Activated B cell treated with CpG ODN at 0.5 μM for 24 hours (primary cell): ENCODE results near the gene PRM3. TPM values are rescaled to one million over a fixed set of nuclear protein-coding genes. Genes with fewer than 3 reads are reported as not detected.

Source experiments
- ATAC-seq: fragments of 200-7000 bp; cut with Tn5 transposase; one replicate; pipeline ENCODE4 v1.10.0; 2021; ENCODE audit warnings: low read depth, mild to moderate bottlenecking, moderate library complexity
- CTCF ChIA-PET: fragments of 350-600 bp; sonication (Branson Sonifier 250); formaldehyde crosslinking; loops from one replicate; lab custom pipeline; 2021; ENCODE audit warnings: antibody characterized with exemption; lab: Charles Lee
- POLR2A ChIA-PET: fragments of 350-600 bp; sonication (Branson Sonifier 250); formaldehyde crosslinking; loops from one replicate; lab custom pipeline; 2021; ENCODE audit warnings: antibody characterized with exemption; lab: Charles Lee
- DNase-seq: peaks from one replicate; pipeline ENCODE4 v3.0.0; 2022
- H3K27ac Mint-ChIP-seq: one replicate; pipeline ENCODE4 v1.8.0; 2020; ENCODE audit warnings: mixed read lengths
- H3K27me3 Mint-ChIP-seq: one replicate; pipeline ENCODE4 v1.8.0; 2021; ENCODE audit warnings: mixed read lengths
- H3K36me3 Mint-ChIP-seq: one replicate; pipeline ENCODE4 v1.8.0; 2021; ENCODE audit warnings: low read depth, mixed read lengths
- H3K4me1 Mint-ChIP-seq: one replicate; pipeline ENCODE4 v1.8.0; 2021; ENCODE audit warnings: mixed read lengths
- H3K4me3 Mint-ChIP-seq: one replicate; pipeline ENCODE4 v1.8.0; 2020; ENCODE audit warnings: mild to moderate bottlenecking, mixed read lengths
- H3K9me3 Mint-ChIP-seq: one replicate; pipeline ENCODE4 v1.8.0; 2020; ENCODE audit warnings: mixed read lengths
- CTCF ChIP-seq: fragments of 200-600 bp; IDR thresholded peaks from one replicate; pipeline ENCODE4 v1.8.0; 2022; ENCODE audit warnings: antibody characterized with exemption, mild to moderate bottlenecking
- intact Hi-C: fragments of 100-400 bp; cut with micrococcal nuclease; formaldehyde crosslinking; loops from one replicate; pipeline ENCODE4 v1.15.1; 2024
- total RNA-seq: library from RNA; stranded (reverse); gene quantifications from 2 replicates; pipeline ENCODE4 v1.2.3, GENCODE V29; 2022

The PRM3 gene
- total RNA-seq, 1 donor from 2014 or later, result not detected

DNA sequence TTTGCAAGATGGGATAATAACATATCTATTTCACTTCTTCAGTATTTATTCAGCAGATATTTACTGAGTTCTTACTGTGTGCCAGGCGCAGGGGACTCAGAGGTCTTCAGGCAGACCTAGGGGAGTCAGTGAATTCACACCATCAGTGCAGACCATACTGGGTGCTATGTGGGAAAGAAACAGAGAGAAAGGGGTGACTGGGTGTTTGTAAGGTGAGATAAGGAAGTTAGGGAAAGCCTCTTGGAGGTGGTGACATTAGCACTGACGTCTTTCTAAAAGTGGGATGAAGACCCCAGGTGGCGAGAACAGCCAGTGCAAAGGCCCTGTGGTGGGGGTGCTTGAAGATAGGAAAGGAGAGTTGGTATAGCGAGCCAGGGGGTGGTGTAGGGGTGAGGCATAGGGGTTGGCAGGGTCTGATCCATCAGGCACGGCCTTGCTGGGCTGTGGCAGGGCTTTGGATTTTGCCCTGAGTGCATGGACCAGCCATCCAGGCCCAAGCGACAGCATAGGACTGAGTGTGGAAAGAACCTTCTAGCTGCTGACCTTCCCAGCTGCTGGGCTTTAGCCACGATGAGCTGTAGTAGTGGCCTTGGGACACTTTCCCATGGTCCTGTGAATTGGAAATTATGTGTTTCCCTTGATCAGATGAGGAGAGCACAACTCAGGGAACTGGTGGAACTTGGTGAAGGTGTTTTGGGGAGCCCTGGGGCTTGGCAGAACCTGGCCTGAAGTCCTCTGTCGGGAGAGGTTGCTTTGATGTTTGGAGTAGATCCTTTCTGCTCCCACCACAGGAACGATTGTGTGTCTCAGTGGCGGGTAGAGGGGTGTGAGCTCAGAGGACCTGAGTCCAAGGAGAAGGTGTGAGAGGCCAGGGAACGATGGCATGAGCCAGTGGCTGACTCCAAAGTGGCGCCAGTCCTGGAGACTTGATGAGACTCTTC is 13.5 kb downstream of the PRM3 start:
- Mint-ChIP-seq H3K27me3 (no peaks in the 10 kb centered on the region), H3K36me3 (peaks cover 3% of the 10 kb centered on the region), H3K27ac (peak overlapping the region; percentile 10), H3K9me3 (no peaks in the 10 kb centered on the region), H3K4me1 (peaks cover 43% of the 10 kb centered on the region), H3K4me3 (no peak overlapping the region)
- DNase-seq (no peak), ATAC-seq (no peak)
- POLR2A ChIA-PET, result interaction anchor here (0.5 to 9.8 kb wide), 9 partner anchors 12 to 295 kb away, joined by 3 to 252 read pairs (median 4); no protein-coding TSS in a partner anchor
- no peak for TF ChIP-seq CTCF
- intact Hi-C loops, result loop anchor here (5.0 to 10.0 kb wide), 2 partner anchors 425 to 657 kb away; partner anchors contain the start of gene GSPT1
- CTCF ChIA-PET, result interaction anchor here (1.2 to 7.2 kb wide), 4 partner anchors 9 to 296 kb away, joined by 4 to 98 read pairs (median 51); partner anchors contain the start of gene TNP2

DNA sequence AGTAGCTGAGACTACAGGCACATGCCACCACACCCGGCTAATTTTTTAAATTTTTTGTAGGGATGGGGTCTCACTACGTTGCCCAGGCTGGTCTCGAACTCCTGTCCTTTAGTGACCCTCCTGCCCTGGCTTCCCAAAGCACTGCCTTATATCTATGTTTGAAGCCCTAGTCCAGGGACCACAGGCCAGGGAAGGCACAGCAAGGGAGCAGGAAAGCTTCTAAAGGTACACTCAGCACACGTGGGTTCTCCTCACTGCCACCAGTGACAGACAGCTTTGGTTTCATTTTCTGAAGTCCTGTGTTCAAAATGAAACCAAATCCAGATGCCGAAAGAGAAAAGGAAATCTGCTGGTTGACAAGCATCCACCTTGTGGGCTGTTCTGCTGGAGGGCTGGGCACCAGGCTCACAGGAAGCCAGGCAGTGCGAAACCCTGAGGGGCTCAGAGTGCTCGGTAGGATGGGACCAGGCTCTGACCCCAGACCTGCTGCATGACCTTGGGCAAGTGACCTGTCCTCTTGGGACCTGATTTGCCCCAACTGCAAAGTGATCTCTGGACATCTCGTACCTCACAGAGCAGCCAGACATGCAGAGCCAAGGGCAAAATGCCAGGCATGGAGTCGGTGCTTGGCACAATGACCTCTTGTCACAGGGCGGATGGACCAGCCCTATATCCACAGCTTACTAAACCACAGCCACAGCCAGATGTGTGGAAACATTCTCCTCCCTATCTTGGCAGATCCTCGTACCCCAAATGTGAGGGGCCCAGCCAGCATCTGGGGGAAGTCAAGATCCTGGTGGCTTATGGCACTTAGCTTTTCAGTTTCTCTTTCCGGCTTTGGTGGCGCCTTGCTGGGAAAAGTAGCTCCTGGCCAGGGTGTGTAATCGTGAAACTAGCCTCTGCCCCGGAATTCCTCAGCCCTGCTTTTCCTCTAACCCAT is 14.6 kb downstream of the PRM3 start:
- Mint-ChIP-seq H3K27ac (peak overlapping the region; percentile 18), H3K27me3 (no peaks in the 10 kb centered on the region), H3K4me1 (peaks cover 38% of the 10 kb centered on the region), H3K4me3 (peak overlapping the region; percentile 19), H3K36me3 (peaks cover 7% of the 10 kb centered on the region), H3K9me3 (no peaks in the 10 kb centered on the region)
- TF ChIP-seq CTCF, result no peak
- POLR2A ChIA-PET, result interaction anchor here (0.5 to 9.8 kb wide), 16 partner anchors 9 to 424 kb away, joined by 3 to 252 read pairs (median 6); no protein-coding TSS in a partner anchor
- no peak for DNase-seq
- ATAC-seq, result no peak
- intact Hi-C loops, result loop anchor here (1.0 to 10.0 kb wide), 3 partner anchors 50 to 658 kb away; partner anchors contain the start of gene GSPT1
- CTCF ChIA-PET, result interaction anchor here (0.8 to 7.2 kb wide), 9 partner anchors 10 to 295 kb away, joined by 3 to 98 read pairs (median 8); partner anchors contain the start of gene TNP2

DNA sequence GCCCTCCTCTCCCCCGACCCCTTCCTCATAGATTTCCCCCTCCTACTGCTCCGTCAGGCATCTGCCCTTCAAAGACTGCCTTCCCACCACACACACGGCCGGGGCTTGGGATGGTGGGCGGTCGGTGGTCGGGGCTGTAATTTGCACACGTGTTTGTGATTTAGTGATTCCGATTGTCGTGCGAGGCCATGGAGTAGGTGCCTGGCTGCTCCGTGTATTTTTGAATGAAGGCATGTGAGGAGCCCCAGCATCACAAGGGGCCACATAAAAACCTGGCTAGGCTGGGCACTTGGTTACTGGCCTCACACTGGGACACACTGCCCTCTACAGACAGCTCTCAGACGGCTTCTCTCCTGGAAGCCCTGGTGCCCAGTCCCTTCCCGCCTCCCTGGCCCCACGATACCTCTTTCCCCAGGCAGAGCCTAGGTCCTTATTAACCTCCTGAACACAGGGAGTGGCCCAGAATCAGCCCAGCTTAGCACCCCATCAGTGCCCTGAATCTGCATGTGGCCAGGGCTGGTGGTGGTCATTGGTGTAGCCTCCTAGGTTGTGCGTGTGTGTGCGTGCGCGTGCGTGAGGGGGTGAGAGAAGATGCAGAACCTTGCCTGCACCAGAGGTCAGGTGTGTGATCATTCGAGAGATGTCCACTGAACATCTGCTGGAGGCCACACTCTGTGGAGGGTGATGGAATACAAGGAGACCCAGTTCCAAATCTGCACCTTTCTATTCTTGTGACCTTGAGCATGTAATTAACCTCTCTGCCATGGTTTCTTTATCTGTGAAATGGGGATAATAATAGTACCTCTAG is 16.1 kb downstream of the PRM3 start:
- intact Hi-C loops, result loop anchor here (1.0 to 10.0 kb wide), 3 partner anchors 148 to 660 kb away; partner anchors contain the start of gene GSPT1
- H3K9me3 Mint-ChIP-seq, result no peaks in the 10 kb centered on the region
- peak overlapping the region; percentile 82 for H3K27ac Mint-ChIP-seq
- ChIA-PET CTCF (interaction anchor here (0.6 to 7.2 kb wide), 14 partner anchors 12 to 293 kb away, joined by 3 to 98 read pairs (median 8); partner anchors contain the start of gene TNP2), POLR2A (interaction anchor here (0.6 to 9.8 kb wide), 21 partner anchors 15 to 315 kb away, joined by 3 to 252 read pairs (median 22); partner anchors contain the start of gene DEXI)
- no peak for TF ChIP-seq CTCF
- H3K4me3 Mint-ChIP-seq, result peak overlapping the region; percentile 98
- no peaks in the 10 kb centered on the region for H3K27me3 Mint-ChIP-seq
- peaks cover 48% of the 10 kb centered on the region for H3K4me1 Mint-ChIP-seq
- H3K36me3 Mint-ChIP-seq, result peaks cover 21% of the 10 kb centered on the region
- DNase-seq, result peak; percentile 36
- ATAC-seq, result no peak

GRCh38 chr16:11256661-11257130 is 16.7 kb downstream of the PRM3 start:
- no peak for TF ChIP-seq CTCF
- DNase-seq (no peak), ATAC-seq (no peak)
- H3K27ac Mint-ChIP-seq, result peak overlapping the region; percentile 98
- intact Hi-C loops, result loop anchor here (1.0 to 10.0 kb wide), 7 partner anchors 41 to 661 kb away; partner anchors contain the start of genes GSPT1 and RMI2
- H3K36me3 Mint-ChIP-seq, result peaks cover 28% of the 10 kb centered on the region
- peaks cover 55% of the 10 kb centered on the region for H3K4me1 Mint-ChIP-seq
- H3K9me3 Mint-ChIP-seq, result no peaks in the 10 kb centered on the region
- ChIA-PET CTCF (interaction anchor here (0.6 to 7.2 kb wide), 25 partner anchors 12 to 303 kb away, joined by 3 to 98 read pairs (median 8); partner anchors contain the start of gene TNP2), POLR2A (interaction anchor here (0.6 to 9.8 kb wide), 61 partner anchors 8 to 541 kb away, joined by 3 to 252 read pairs (median 7); partner anchors contain the start of gene ZC3H7A)
- no peaks in the 10 kb centered on the region for H3K27me3 Mint-ChIP-seq
- peak overlapping the region; percentile 98 for H3K4me3 Mint-ChIP-seq
